Adrenal gland (tissue), 12 donors: ENCODE measurements around the gene TBX4. TPM values are rescaled to one million over a fixed set of nuclear protein-coding genes. Genes with fewer than 3 reads are reported as not detected.
A peak's percentile ranks its signal among the peaks of the same experiment; 100 is the strongest.

Experiments used
- DNase-seq, 7 donors: peaks; one replicate each; pipeline ENCODE4 v3.0.0-alpha.2; 2019 to 2020
- H3K27ac ChIP-seq, 5 donors: fragments of 200-600 bp; sonication (generic) in 4 of 5; 1 replicate in 3 of 5; 2 replicates in 2 of 5; pipeline versions ENCODE4 v1.5.1 to v1.8.0; 2016 to 2020; ENCODE audit warnings: mild to moderate bottlenecking in 1 of 5
- H3K27me3 ChIP-seq: fragments of 200-600 bp; 2 replicates; pipeline ENCODE4 v1.8.0; 2021
- H3K36me3 ChIP-seq, 2 donors: fragments of 200-600 bp; replicated peaks in 1 of 2; 1 replicate in 1 of 2; 2 replicates in 1 of 2; pipeline versions ENCODE4 v1.5.1 to v1.8.0; 2018 to 2022
- H3K4me1 ChIP-seq, 2 donors: fragments of 200-600 bp; replicated peaks in 1 of 2; 1 replicate in 1 of 2; 2 replicates in 1 of 2; pipeline versions ENCODE4 v1.5.1 to v1.8.0; 2018 to 2021
- H3K4me3 ChIP-seq, 4 donors: fragments of 200-600 bp; sonication (generic) in 3 of 4; one replicate each; pipeline ENCODE4 v1.5.1; 2016 to 2018
- H3K9me3 ChIP-seq, 3 donors: fragments of 200-600 bp; sonication (generic) in 1 of 3; replicated peaks in 1 of 3; 1 replicate in 2 of 3; 2 replicates in 1 of 3; pipeline versions ENCODE4 v1.5.1 to v1.8.0; 2016 to 2021
- CTCF ChIP-seq, 6 experiments: fragments of 450-650 bp in 4 of 6; fragments of 200-600 bp in 2 of 6; sonication (generic) in 1 of 6; IDR thresholded peaks; 1 replicate in 5 of 6; 2 replicates in 1 of 6; pipeline versions ENCODE4 v1.5.1 to v1.8.0; 2016 to 2021; ENCODE audit warnings: antibody characterized with exemption in 6 of 6, mild to moderate bottlenecking in 2 of 6, moderate library complexity in 1 of 6
- POLR2A ChIP-seq, 2 donors: fragments of 450-650 bp; IDR thresholded peaks; one replicate each; pipeline ENCODE4 v1.6.1; 2017; ENCODE audit warnings: antibody characterized with exemption in 2 of 2, mild to moderate bottlenecking in 2 of 2, moderate library complexity in 1 of 2
- WGBS, 4 donors: extraction: QIAGEN DNeasy Blood & Tissue Kit in 2 of 4; methylation state at CpG; one replicate each; pipeline versions ENCODE4 v1.1.5 to v1.1.7; 2013 to 2017; 5-methylcytosine and 5-hydroxymethylcytosine counted together
- intact Hi-C, 2 donors: fragments of 100-400 bp; cut with DNase I; formaldehyde crosslinking; loops; one replicate each; pipeline versions ENCODE4 v1.14.1 to v1.15.0; 2022 to 2023
- polyA plus RNA-seq, 3 donors: library from polyadenylated mRNA; stranded (reverse); fragments of 200-250 nt in 2 of 3; fragments of 350-450 nt in 1 of 3; fragmentation: Illumina TruSeq in 1 of 3; extraction: RNeasy Lipid Tissue Mini Kit (QIAGEN cat#74804) in 1 of 3; gene quantifications; one replicate each; pipeline ENCODE4 v1.2.3, GENCODE V29; 2013 to 2014
- total RNA-seq, 9 donors: library from RNA; depleted of rRNA in 4 of 9; stranded (reverse); fragments of >200 nt in 4 of 9; fragments of 120-200 nt in 1 of 9; fragmentation: NEBNext Ultra II Directional in 1 of 9; extraction: Animal tissue kit (Norgen Biotek cat#: 25700) in 1 of 9; gene quantifications; one replicate each; pipeline versions ENCODE4 v1.1.0 to v1.2.4, GENCODE V29; 2013 to 2023
- donor health status: healthy with polysubstance abuse.
- donor health status: Bipolar disorder and iron deficiency.
- donor health status: DM: yes; HTN: yes; CAD: no.
- donor health status: DM: no; HTN: no; CAD: no.
- donor health status: DM: no; HTN: no; CAD: no.
- donor health status: DM: yes; HTN: yes; CAD: no.

The TBX4 gene
- total and polyA plus RNA-seq, 12 donors, result 0.03 to 0.54 (median 0.21) TPM; not detected in 8

DNA sequence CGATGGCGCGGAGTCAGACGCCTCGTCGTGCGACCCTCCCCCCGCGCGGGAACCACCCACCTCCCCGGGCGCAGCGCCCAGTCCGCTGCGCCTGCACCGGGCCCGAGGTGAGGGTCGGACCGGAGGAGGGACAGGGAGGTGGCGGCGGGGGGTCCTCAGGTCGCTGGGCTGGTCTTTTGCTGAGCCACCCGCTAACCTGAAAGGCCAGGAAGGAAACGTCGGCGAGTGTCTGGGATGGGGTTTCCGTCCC, 47.6 kb upstream of the TBX4 start:
- peak overlapping the region in 1 of 4 donors; percentile 36 for H3K4me3 ChIP-seq
- WGBS, 4 donors, result 14 to 33% (median 18%) methylated on average over 8 to 27 of the region's 27 CpGs; no CpG with 5 or more reads in 1 of the 4 donors
- peaks cover 42% of the 10 kb centered on the region for H3K27me3 ChIP-seq
- H3K9me3 ChIP-seq, result no peaks in the 10 kb centered on the region
- H3K4me1 ChIP-seq, result peaks cover 6 to 32% of the 10 kb centered on the region in 2 donors
- intact Hi-C loops, result no loop called here
- TF ChIP-seq POLR2A (IDR thresholded peaks at IDR 0.05) (no peak), CTCF (IDR thresholded peaks at IDR 0.05) (no peak)
- H3K36me3 ChIP-seq, result peaks cover 0 to 8% of the 10 kb centered on the region in 2 donors
- DNase-seq, result peak in 1 of 7 donors; percentile 19
- peak overlapping the region in 2 of 5 donors; percentile 74 to 81 for H3K27ac ChIP-seq

DNA sequence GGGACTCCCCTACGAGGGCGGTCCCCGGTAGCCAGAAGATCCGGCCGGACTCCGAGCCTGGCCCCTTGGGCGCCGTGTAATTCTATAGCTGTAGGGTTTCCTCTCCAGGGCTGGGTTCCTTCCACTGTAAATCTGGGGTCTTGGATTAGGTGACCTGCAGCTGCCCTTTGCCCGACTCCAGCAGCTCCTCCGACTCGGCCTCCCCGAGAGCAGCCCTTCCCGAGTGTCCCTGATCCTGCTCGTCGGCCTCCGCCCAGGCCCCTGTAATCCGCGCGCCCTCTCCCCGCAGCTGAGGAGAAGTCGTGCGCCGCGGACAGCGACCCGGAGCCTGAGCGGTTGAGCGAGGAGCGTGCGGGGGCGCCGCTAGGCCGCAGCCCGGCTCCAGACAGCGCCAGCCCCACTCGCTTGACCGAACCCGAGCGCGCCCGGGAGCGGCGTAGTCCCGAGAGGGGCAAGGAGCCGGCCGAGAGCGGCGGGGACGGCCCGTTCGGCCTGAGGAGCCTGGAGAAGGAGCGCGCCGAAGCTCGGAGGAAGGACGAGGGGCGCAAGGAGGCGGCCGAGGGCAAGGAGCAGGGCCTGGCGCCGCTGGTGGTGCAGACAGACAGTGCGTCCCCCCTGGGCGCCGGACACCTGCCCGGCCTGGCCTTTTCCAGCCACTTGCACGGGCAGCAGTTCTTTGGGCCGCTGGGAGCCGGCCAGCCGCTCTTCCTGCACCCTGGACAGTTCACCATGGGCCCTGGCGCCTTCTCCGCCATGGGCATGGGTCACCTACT, 47.1 kb upstream of the TBX4 start:
- peak in 2 of 7 donors; percentile 13 for DNase-seq
- Histone ChIP-seq H3K4me3 (peak overlapping the region in 1 of 4 donors; percentile 36), H3K9me3 (no peaks in the 10 kb centered on the region), H3K4me1 (peaks cover 5 to 36% of the 10 kb centered on the region in 2 donors), H3K36me3 (peaks cover 0 to 8% of the 10 kb centered on the region in 2 donors), H3K27ac (peak overlapping the region in 2 of 5 donors; percentile 74 to 81), H3K27me3 (peaks cover 42% of the 10 kb centered on the region)
- intact Hi-C loops, result no loop called here
- 35 to 65% (median 52%) methylated on average over 14 to 71 of the region's 71 CpGs for WGBS, 4 donors
- no peak for TF ChIP-seq CTCF (IDR thresholded peaks at IDR 0.05)
- TF ChIP-seq POLR2A (IDR thresholded peaks at IDR 0.05), result no peak

DNA sequence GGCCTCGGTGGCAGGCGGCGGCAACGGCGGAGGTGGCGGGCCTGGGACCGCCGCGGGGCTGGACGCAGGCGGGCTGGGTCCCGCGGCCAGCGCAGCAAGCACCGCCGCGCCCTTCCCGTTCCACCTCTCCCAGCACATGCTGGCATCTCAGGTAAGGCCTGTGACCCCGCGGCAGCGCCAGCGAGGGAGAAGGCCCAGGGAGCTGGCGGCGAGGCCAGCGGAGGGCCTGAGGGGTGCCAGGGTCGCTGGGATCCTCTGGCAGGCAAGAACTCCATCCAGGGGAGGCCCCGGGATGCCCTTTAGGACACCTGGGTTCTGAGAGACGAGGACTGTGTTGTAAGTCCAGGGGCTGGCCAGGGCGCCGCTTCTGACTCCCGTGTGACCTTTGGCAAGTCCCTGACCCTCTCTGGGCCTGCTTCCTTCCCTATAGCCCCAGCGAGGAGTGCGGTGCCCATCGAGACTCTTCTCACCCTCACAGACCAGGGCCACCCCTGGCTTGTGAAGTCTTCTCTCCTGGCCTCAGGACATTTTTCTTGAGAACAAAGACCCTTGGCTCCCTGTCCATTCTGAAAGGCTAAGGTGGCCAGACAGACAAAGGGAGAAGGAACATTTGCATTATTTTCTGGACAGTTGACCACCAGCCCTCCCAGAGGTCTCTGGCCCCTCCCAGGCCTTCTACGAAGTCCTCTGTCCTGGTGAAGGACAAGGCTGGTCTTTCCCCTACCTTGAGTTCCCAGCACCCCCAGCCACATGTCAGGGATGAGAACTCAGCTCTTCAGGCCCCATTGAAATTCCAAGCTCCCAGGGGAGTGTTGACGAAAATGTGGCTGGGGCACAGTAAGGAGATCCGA, 46.3 kb upstream of the TBX4 start:
- H3K27ac ChIP-seq, result peak overlapping the region in 2 of 5 donors; percentile 74 to 81
- WGBS, 4 donors, result 53 to 70% (median 62%) methylated on average over 6 to 37 of the region's 37 CpGs
- intact Hi-C loops, result no loop called here
- peaks cover 0 to 8% of the 10 kb centered on the region in 2 donors for H3K36me3 ChIP-seq
- H3K9me3 ChIP-seq, result no peaks in the 10 kb centered on the region
- H3K4me3 ChIP-seq, result peak overlapping the region in 1 of 4 donors; percentile 36
- peaks cover 37% of the 10 kb centered on the region for H3K27me3 ChIP-seq
- no peak for TF ChIP-seq POLR2A (IDR thresholded peaks at IDR 0.05)
- TF ChIP-seq CTCF (IDR thresholded peaks at IDR 0.05), result no peak
- H3K4me1 ChIP-seq, result peaks cover 5 to 37% of the 10 kb centered on the region in 2 donors
- DNase-seq, result peak in 3 of 7 donors; percentile 12 to 23 (median 18)

DNA sequence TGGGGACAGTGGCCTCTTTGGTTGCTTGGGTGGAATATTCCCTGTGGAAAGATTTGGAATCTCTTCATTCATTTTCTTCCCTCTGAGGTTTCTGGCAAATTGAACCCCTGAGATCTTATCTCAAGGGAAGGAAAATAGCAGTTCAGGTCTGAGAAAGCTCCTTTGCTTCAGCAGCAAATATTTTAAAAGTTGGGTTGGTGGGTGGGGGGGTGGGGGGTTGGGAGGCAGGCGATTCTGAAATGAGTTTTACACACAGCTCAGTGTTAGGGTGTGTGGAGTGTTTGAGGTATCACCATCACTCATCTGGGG, 45.7 kb upstream of the TBX4 start:
- DNase-seq, result no peak
- TF ChIP-seq POLR2A (IDR thresholded peaks at IDR 0.05), result no peak
- Histone ChIP-seq H3K4me3 (no peak overlapping the region), H3K27ac (peak overlapping the region in 2 of 5 donors; percentile 74 to 81), H3K4me1 (peaks cover 5 to 42% of the 10 kb centered on the region in 2 donors), H3K27me3 (peaks cover 34% of the 10 kb centered on the region), H3K36me3 (peaks cover 0 to 8% of the 10 kb centered on the region in 2 donors), H3K9me3 (no peaks in the 10 kb centered on the region)
- WGBS, 4 donors, result 70 to 100% (median 74%) methylated on average over 1 of the region's 1 CpG
- intact Hi-C loops, result no loop called here
